Fibroblast of pulmonary artery (primary cell): ENCODE measurements around the gene PRRX2.

Experiments
- DNase-seq: peaks from one replicate; pipeline ENCODE4 v3.0.0-alpha.2; 2010; ENCODE audit warnings: low read depth
- H3K4me3 ChIP-seq: replicated peaks from 2 replicates; pipeline ENCODE4 v1.5.1; 2011; ENCODE audit warnings: low read depth, mild to moderate bottlenecking, control low read depth, low read length, moderate library complexity
- CTCF ChIP-seq: IDR thresholded peaks from 2 replicates; pipeline ENCODE4 v1.5.1; 2011; ENCODE audit warnings: mild to moderate bottlenecking, control low read depth, low read length, inconsistent platforms; ENCODE audit errors: missing control alignments

The PRRX2 gene

GRCh38 chr9:129687391-129687790 is 21.9 kb downstream of the PRRX2 start:
- DNase-seq: no peak
- no peak for TF ChIP-seq CTCF
- no peak overlapping the region for H3K4me3 ChIP-seq

GRCh38 chr9:129688285-129689043 is 23.0 kb downstream of the PRRX2 start:
- TF ChIP-seq CTCF: no peak
- H3K4me3 ChIP-seq: no peak overlapping the region
- DNase-seq: no peak

GRCh38 chr9:129692534-129692933 is 27.1 kb downstream of the PRRX2 start:
- no peak for DNase-seq

GRCh38 chr9:129693741-129694140 is 28.3 kb downstream of the PRRX2 start:
- no peak overlapping the region for H3K4me3 ChIP-seq
- TF ChIP-seq CTCF: no peak
- DNase-seq: no peak

More at GRCh38 chr9:129692534-129692933, 27.1 kb downstream of the PRRX2 start:
- H3K4me3 ChIP-seq: no peak overlapping the region
- no peak for TF ChIP-seq CTCF

GRCh38 chr9:129694243-129694646 is 28.8 kb downstream of the PRRX2 start:
- TF ChIP-seq CTCF: no peak
- no peak for DNase-seq
- no peak overlapping the region for H3K4me3 ChIP-seq

GRCh38 chr9:129695870-129696269 is 30.4 kb downstream of the PRRX2 start:
- DNase-seq: no peak
- H3K4me3 ChIP-seq: no peak overlapping the region
- no peak for TF ChIP-seq CTCF
